ENCODE measurements around the gene SMARCD3. TPM values are rescaled to one million over a fixed set of nuclear protein-coding genes. Genes with fewer than 3 reads are reported as not detected.

Gene SMARCD3
- total RNA-seq, 2 experiments from 2014 or later = 4.2 to 4.7 TPM

GRCh38 chr7:151252561-151252835 is 4.0 kb upstream of the SMARCD3 start:
- Mint-ChIP-seq H3K9me3 (ENCODE audit: insufficient read depth) (no peaks in the 10 kb centered on the region), H3K4me3 (no peak overlapping the region), H3K4me1 (ENCODE audit: low read depth) (peaks cover 18% of the 10 kb centered on the region), H3K27ac (no peak overlapping the region), H3K27me3 (ENCODE audit: low read depth) (peaks cover 60% of the 10 kb centered on the region), H3K36me3 (ENCODE audit: low read depth) (no peaks in the 10 kb centered on the region)
- ChIA-PET CTCF (interaction anchor here (0.9 to 1.5 kb wide), 3 partner anchors 9 to 84 kb away, joined by 3 to 5 read pairs (median 3); no protein-coding TSS in a partner anchor), POLR2A (no interaction called here)
- no peak for ATAC-seq
- no peak for DNase-seq

GRCh38 chr7:151251689-151252560 is 3.4 kb upstream of the SMARCD3 start:
- CTCF ChIA-PET = interaction anchor here (0.9 to 1.5 kb wide), 4 partner anchors 8 to 84 kb away, joined by 3 to 5 read pairs (median 3); no protein-coding TSS in a partner anchor
- Mint-ChIP-seq H3K4me1 (ENCODE audit: low read depth) (peaks cover 18% of the 10 kb centered on the region), H3K27ac (no peak overlapping the region), H3K4me3 (no peak overlapping the region), H3K36me3 (ENCODE audit: low read depth) (no peaks in the 10 kb centered on the region), H3K27me3 (ENCODE audit: low read depth) (peaks cover 66% of the 10 kb centered on the region), H3K9me3 (ENCODE audit: insufficient read depth) (no peaks in the 10 kb centered on the region)
- DNase-seq (no peak), ATAC-seq (peak; percentile 24)
- POLR2A ChIA-PET = no interaction called here

- Mint-ChIP-seq H3K27ac (no peak overlapping the region), H3K36me3 (ENCODE audit: low read depth) (no peaks in the 10 kb centered on the region), H3K9me3 (ENCODE audit: insufficient read depth) (no peaks in the 10 kb centered on the region), H3K4me1 (ENCODE audit: low read depth) (peaks cover 21% of the 10 kb centered on the region), H3K27me3 (ENCODE audit: low read depth) (peaks cover 72% of the 10 kb centered on the region), H3K4me3 (no peak overlapping the region)
- DNase-seq (no peak), ATAC-seq (no peak)
- POLR2A ChIA-PET = no interaction called here
- CTCF ChIA-PET = interaction anchor here (1.2 to 1.4 kb wide), 3 partner anchors 28 to 128 kb away, joined by 3 to 6 read pairs (median 3); no protein-coding TSS in a partner anchor
Measured at GRCh38 chr7:151251328-151251688, 2.8 kb upstream of the SMARCD3 start.

- Mint-ChIP-seq H3K9me3 (ENCODE audit: insufficient read depth) (no peaks in the 10 kb centered on the region), H3K27me3 (ENCODE audit: low read depth) (peaks cover 73% of the 10 kb centered on the region), H3K27ac (no peak overlapping the region), H3K4me3 (no peak overlapping the region), H3K36me3 (ENCODE audit: low read depth) (no peaks in the 10 kb centered on the region), H3K4me1 (ENCODE audit: low read depth) (peaks cover 26% of the 10 kb centered on the region)
- no peak for ATAC-seq
- no peak for DNase-seq
- ChIA-PET CTCF (interaction anchor here (1.1 to 1.4 kb wide), 3 partner anchors 53 to 127 kb away, joined by 3 to 6 read pairs (median 3); no protein-coding TSS in a partner anchor), POLR2A (no interaction called here)
Measured at GRCh38 chr7:151250181-151251132, 2.0 kb upstream of the SMARCD3 start.

- CTCF ChIA-PET = no interaction called here
- POLR2A ChIA-PET = no interaction called here
Measured at GRCh38 chr7:151249732-151250072, 1.2 kb upstream of the SMARCD3 start.

GRCh38 chr7:151249034-151249731 is 689 bp upstream of the SMARCD3 start:
- Mint-ChIP-seq H3K4me1 (ENCODE audit: low read depth) (peaks cover 35% of the 10 kb centered on the region), H3K27me3 (ENCODE audit: low read depth) (peaks cover 71% of the 10 kb centered on the region), H3K36me3 (ENCODE audit: low read depth) (no peaks in the 10 kb centered on the region), H3K27ac (no peak overlapping the region), H3K4me3 (no peak overlapping the region), H3K9me3 (ENCODE audit: insufficient read depth) (no peaks in the 10 kb centered on the region)
- ATAC-seq (no peak), DNase-seq (peak; percentile 40)
- POLR2A ChIA-PET = no interaction called here
- CTCF ChIA-PET = no interaction called here

More at GRCh38 chr7:151249732-151250072, 1.2 kb upstream of the SMARCD3 start:
- H3K4me1 Mint-ChIP-seq (ENCODE audit: low read depth) = peaks cover 30% of the 10 kb centered on the region
- H3K4me3 Mint-ChIP-seq = no peak overlapping the region
- H3K27ac Mint-ChIP-seq = no peak overlapping the region
- no peaks in the 10 kb centered on the region for H3K9me3 Mint-ChIP-seq (ENCODE audit: insufficient read depth)
- H3K27me3 Mint-ChIP-seq (ENCODE audit: low read depth) = peaks cover 75% of the 10 kb centered on the region
- H3K36me3 Mint-ChIP-seq (ENCODE audit: low read depth) = no peaks in the 10 kb centered on the region
- DNase-seq (no peak), ATAC-seq (no peak)

- Mint-ChIP-seq H3K36me3 (ENCODE audit: low read depth) (no peaks in the 10 kb centered on the region), H3K4me1 (ENCODE audit: low read depth) (peaks cover 48% of the 10 kb centered on the region), H3K27me3 (ENCODE audit: low read depth) (peaks cover 58% of the 10 kb centered on the region), H3K27ac (no peak overlapping the region), H3K4me3 (no peak overlapping the region), H3K9me3 (ENCODE audit: insufficient read depth) (no peaks in the 10 kb centered on the region)
- POLR2A ChIA-PET = interaction anchor here (1.0 kb wide), 1 partner anchor 21 kb away, joined by 3 read pairs; the partner anchor contains the start of gene ABCF2
- no peak for DNase-seq
- CTCF ChIA-PET = interaction anchor here (0.8 to 2.7 kb wide), 6 partner anchors 13 to 124 kb away, joined by 3 to 16 read pairs (median 6); partner anchors contain the start of genes ABCF2 and CHPF2
- ATAC-seq = no peak
Measured at GRCh38 chr7:151247611-151248345, 716 bp downstream of the SMARCD3 start.

GRCh38 chr7:151246851-151247580 is 1.5 kb downstream of the SMARCD3 start:
- DNase-seq (no peak), ATAC-seq (no peak)
- ChIA-PET CTCF (interaction anchor here (0.8 to 2.7 kb wide), 6 partner anchors 13 to 123 kb away, joined by 3 to 16 read pairs (median 6); partner anchors contain the start of genes ABCF2 and CHPF2), POLR2A (interaction anchor here (0.6 to 1.0 kb wide), 2 partner anchors 10 to 20 kb away, joined by 3 read pairs; partner anchors contain the start of gene ABCF2)
- no peak overlapping the region for H3K27ac Mint-ChIP-seq
- no peaks in the 10 kb centered on the region for H3K9me3 Mint-ChIP-seq (ENCODE audit: insufficient read depth)
- peaks cover 50% of the 10 kb centered on the region for H3K27me3 Mint-ChIP-seq (ENCODE audit: low read depth)
- no peak overlapping the region for H3K4me3 Mint-ChIP-seq
- peaks cover 47% of the 10 kb centered on the region for H3K4me1 Mint-ChIP-seq (ENCODE audit: low read depth)
- H3K36me3 Mint-ChIP-seq (ENCODE audit: low read depth) = no peaks in the 10 kb centered on the region

- Mint-ChIP-seq H3K9me3 (ENCODE audit: insufficient read depth) (no peaks in the 10 kb centered on the region), H3K27me3 (ENCODE audit: low read depth) (peaks cover 50% of the 10 kb centered on the region), H3K36me3 (ENCODE audit: low read depth) (no peaks in the 10 kb centered on the region), H3K4me3 (no peak overlapping the region), H3K4me1 (ENCODE audit: low read depth) (peaks cover 46% of the 10 kb centered on the region), H3K27ac (no peak overlapping the region)
- DNase-seq = no peak
- CTCF ChIA-PET = interaction anchor here (0.6 to 4.8 kb wide), 13 partner anchors 10 to 122 kb away, joined by 3 to 55 read pairs (median 6); partner anchors contain the start of genes ABCF2 and CHPF2
- POLR2A ChIA-PET = interaction anchor here (0.6 to 1.0 kb wide), 2 partner anchors 11 to 19 kb away, joined by 3 read pairs; partner anchors contain the start of gene ABCF2
- no peak for ATAC-seq
Measured at GRCh38 chr7:151246102-151246850, 2.2 kb downstream of the SMARCD3 start.
